ENCODE measurements around the gene HOXD4.

DNA sequence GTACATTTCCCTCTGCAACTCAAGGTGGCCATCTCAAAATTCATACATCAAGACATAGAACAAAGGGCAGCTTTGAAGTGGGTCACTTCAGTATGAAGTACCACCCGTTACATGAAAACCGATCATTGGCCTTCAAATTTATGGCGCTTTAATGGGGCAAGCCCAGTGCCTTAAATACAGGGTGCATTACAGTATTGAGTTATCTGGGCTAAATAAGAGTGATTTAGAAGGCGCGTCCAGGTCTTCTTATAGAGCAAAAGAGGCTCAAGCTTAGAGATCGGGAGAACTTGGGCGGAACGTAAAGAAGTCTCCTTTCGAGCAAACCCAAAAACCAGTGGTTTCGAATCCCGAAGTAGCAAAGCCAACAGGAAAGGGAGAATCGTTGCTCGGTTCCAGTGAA lies 12.9 kb downstream of the HOXD4 start:
- TF ChIP-seq, protein P1, sequence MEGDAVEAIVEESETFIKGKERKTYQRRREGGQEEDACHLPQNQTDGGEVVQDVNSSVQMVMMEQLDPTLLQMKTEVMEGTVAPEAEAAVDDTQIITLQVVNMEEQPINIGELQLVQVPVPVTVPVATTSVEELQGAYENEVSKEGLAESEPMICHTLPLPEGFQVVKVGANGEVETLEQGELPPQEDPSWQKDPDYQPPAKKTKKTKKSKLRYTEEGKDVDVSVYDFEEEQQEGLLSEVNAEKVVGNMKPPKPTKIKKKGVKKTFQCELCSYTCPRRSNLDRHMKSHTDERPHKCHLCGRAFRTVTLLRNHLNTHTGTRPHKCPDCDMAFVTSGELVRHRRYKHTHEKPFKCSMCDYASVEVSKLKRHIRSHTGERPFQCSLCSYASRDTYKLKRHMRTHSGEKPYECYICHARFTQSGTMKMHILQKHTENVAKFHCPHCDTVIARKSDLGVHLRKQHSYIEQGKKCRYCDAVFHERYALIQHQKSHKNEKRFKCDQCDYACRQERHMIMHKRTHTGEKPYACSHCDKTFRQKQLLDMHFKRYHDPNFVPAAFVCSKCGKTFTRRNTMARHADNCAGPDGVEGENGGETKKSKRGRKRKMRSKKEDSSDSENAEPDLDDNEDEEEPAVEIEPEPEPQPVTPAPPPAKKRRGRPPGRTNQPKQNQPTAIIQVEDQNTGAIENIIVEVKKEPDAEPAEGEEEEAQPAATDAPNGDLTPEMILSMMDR (IDR thresholded peaks at IDR 0.05), result no peak
- no peak for TF ChIP-seq POLR2AphosphoS5 (IDR thresholded peaks at IDR 0.05; ENCODE audit: low read depth, low read length)
- TF ChIP-seq, protein P2, sequence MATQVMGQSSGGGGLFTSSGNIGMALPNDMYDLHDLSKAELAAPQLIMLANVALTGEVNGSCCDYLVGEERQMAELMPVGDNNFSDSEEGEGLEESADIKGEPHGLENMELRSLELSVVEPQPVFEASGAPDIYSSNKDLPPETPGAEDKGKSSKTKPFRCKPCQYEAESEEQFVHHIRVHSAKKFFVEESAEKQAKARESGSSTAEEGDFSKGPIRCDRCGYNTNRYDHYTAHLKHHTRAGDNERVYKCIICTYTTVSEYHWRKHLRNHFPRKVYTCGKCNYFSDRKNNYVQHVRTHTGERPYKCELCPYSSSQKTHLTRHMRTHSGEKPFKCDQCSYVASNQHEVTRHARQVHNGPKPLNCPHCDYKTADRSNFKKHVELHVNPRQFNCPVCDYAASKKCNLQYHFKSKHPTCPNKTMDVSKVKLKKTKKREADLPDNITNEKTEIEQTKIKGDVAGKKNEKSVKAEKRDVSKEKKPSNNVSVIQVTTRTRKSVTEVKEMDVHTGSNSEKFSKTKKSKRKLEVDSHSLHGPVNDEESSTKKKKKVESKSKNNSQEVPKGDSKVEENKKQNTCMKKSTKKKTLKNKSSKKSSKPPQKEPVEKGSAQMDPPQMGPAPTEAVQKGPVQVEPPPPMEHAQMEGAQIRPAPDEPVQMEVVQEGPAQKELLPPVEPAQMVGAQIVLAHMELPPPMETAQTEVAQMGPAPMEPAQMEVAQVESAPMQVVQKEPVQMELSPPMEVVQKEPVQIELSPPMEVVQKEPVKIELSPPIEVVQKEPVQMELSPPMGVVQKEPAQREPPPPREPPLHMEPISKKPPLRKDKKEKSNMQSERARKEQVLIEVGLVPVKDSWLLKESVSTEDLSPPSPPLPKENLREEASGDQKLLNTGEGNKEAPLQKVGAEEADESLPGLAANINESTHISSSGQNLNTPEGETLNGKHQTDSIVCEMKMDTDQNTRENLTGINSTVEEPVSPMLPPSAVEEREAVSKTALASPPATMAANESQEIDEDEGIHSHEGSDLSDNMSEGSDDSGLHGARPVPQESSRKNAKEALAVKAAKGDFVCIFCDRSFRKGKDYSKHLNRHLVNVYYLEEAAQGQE (IDR thresholded peaks at IDR 0.05; ENCODE audit: insufficient read depth in 1 of 2, low read depth in 2 of 2, low read length in 1 of 2), result no peak
